Endothelial cell of umbilical vein (primary cell): ENCODE data around the gene SOX13. TPM values are rescaled to one million over a fixed set of nuclear protein-coding genes. Genes with fewer than 3 reads are reported as not detected.

Experiments used
- BruUV-seq: library from RNA; stranded (reverse); fragments of 400-500 nt; replicated peaks from 2 replicates; lab custom pipeline; 2021; lab: Mats Ljungman, UMichigan
- CTCF ChIA-PET: fragments of 300-600, 350-600 bp; sonication (Branson Sonifier 250); formaldehyde crosslinking; loops from one replicate; lab custom pipeline; 2021; ENCODE audit warnings: antibody characterized with exemption, inconsistent platforms; lab: Charles Lee
- POLR2A ChIA-PET: fragments of 300-600, 350-600 bp; sonication (Branson Sonifier 250); formaldehyde crosslinking; loops from one replicate; lab custom pipeline; 2021; ENCODE audit warnings: antibody characterized with exemption, inconsistent platforms; lab: Charles Lee
- DNase-seq: peaks from one replicate; pipeline ENCODE4 v3.0.0-alpha.2; 2011; ENCODE audit warnings: low read depth, low spot score
- FAIRE-seq: peaks from 2 replicates; lab custom pipeline; 2011; peaks lifted over from hg19 to GRCh38; lab: Jason Lieb, UNC
- H2AFZ ChIP-seq: 2 replicates; pipeline ENCODE4 v1.6.0; 2012; ENCODE audit warnings: low read depth, low read length, control low read depth, inconsistent platforms
- H3K27ac ChIP-seq: 2 replicates; pipeline ENCODE4 v1.5.1; 2011; ENCODE audit warnings: low read depth, mild to moderate bottlenecking, control low read depth, low read length, moderate library complexity; ENCODE audit not compliant: insufficient read depth
- H3K27me3 ChIP-seq, 2 experiments: 2 replicates each; pipeline versions ENCODE4 v1.6.0 to v1.6.1; 2011; ENCODE audit warnings: low read length in 2 of 2, mixed read lengths in 1 of 2; ENCODE audit not compliant: control insufficient read depth in 2 of 2, insufficient read depth in 2 of 2
- H3K36me3 ChIP-seq, 2 experiments: 2 replicates in 1 of 2; 3 replicates in 1 of 2; pipeline ENCODE4 v1.5.1; 2011; ENCODE audit warnings: low read length in 2 of 2, mild to moderate bottlenecking in 1 of 2, moderate library complexity in 1 of 2; ENCODE audit not compliant: control insufficient read depth in 2 of 2, insufficient read depth in 2 of 2; ENCODE audit errors: extremely low read depth in 1 of 2
- H3K4me1 ChIP-seq: 3 replicates; pipeline ENCODE4 v1.5.1; 2011; ENCODE audit warnings: mild to moderate bottlenecking, low read length; ENCODE audit not compliant: control insufficient read depth, insufficient read depth; ENCODE audit errors: extremely low read depth
- H3K4me2 ChIP-seq: 2 replicates; pipeline ENCODE4 v1.6.1; 2011; ENCODE audit warnings: low read length, control low read depth, mixed read lengths; ENCODE audit not compliant: insufficient read depth
- H3K4me3 ChIP-seq, 3 experiments: fragments of 200-600 bp in 1 of 3; sonication (generic), shearing (Covaris generic) in 1 of 3; replicated peaks in 1 of 3; 2 replicates each; pipeline ENCODE4 v1.5.1; 2011 to 2016; ENCODE audit warnings: control low read depth in 3 of 3, low read length in 3 of 3, mild to moderate bottlenecking in 2 of 3, inconsistent platforms in 1 of 3, low read depth in 1 of 3, moderate library complexity in 1 of 3; ENCODE audit not compliant: insufficient read depth in 1 of 3
- H3K79me2 ChIP-seq: 2 replicates; pipeline ENCODE4 v1.6.0; 2012; ENCODE audit warnings: low read length, inconsistent platforms; ENCODE audit not compliant: control insufficient read depth, insufficient read depth
- H3K9ac ChIP-seq: replicated peaks from 2 replicates; pipeline ENCODE3; 2011; ENCODE audit warnings: low read length, control low read depth; ENCODE audit not compliant: insufficient read depth; ENCODE audit errors: extremely low read depth
- H3K9me1 ChIP-seq: replicated peaks from 3 replicates; pipeline ENCODE4 v1.6.0; 2011; ENCODE audit warnings: mild to moderate bottlenecking, low read length; ENCODE audit not compliant: control insufficient read depth, insufficient read depth; ENCODE audit errors: extremely low read depth
- H3K9me3 ChIP-seq: replicated peaks from 2 replicates; pipeline ENCODE4 v1.5.1; 2012; ENCODE audit warnings: low read length, inconsistent platforms; ENCODE audit not compliant: control insufficient read depth, insufficient read depth
- H4K20me1 ChIP-seq: replicated peaks from 2 replicates; pipeline ENCODE3; 2011; ENCODE audit warnings: mild to moderate bottlenecking, low read length; ENCODE audit not compliant: control insufficient read depth, insufficient read depth; ENCODE audit errors: extremely low read depth
- CTCF ChIP-seq, 2 donors: IDR thresholded peaks; 1 replicate in 1 of 2; 2 replicates in 1 of 2; pipeline ENCODE4 v1.5.1; 2011; ENCODE audit warnings: low read length in 2 of 2, mild to moderate bottlenecking in 2 of 2, moderate library complexity in 2 of 2, control low read depth in 1 of 2, inconsistent platforms in 1 of 2, low read depth in 1 of 2; ENCODE audit not compliant: insufficient read depth in 1 of 2; ENCODE audit errors: extremely low read depth in 1 of 2
- EZH2 ChIP-seq: IDR thresholded peaks from 2 replicates; pipeline ENCODE4 v1.6.1; 2012; ENCODE audit warnings: borderline replicate concordance, low read depth, mild to moderate bottlenecking, moderate library complexity, low read length, inconsistent platforms; ENCODE audit not compliant: severe bottlenecking
- MAX ChIP-seq: IDR thresholded peaks from 2 replicates; pipeline ENCODE4 v1.6.1; 2011; ENCODE audit not compliant: insufficient read depth, insufficient read length
- dilution Hi-C: fragments of 300-500 bp; cut with MboI; formaldehyde crosslinking; loops from one replicate; pipeline ENCODE4 v1.15.0; 2019; ENCODE audit warnings: low sequenced_read_pairs; ENCODE audit not compliant: extremely low pct_ligation_motif_present
- intact Hi-C: fragments of 100-400 bp; cut with micrococcal nuclease; formaldehyde crosslinking; loops from one replicate; pipeline ENCODE4 v1.10.0; 2022
- polyA plus RNA-seq, 4 experiments: library from polyadenylated mRNA; depleted of rRNA in 3 of 4; stranded (reverse) in 3 of 4; unstranded in 1 of 4; fragments of >200 nt; gene quantifications; 2 replicates each; pipeline versions ENCODE4 v1.2.1 to v1.2.3, GENCODE V29; 2011 to 2012; ENCODE audit warnings: missing spikeins in 1 of 4
- total RNA-seq: library from RNA; stranded (reverse); gene quantifications from 2 replicates; pipeline ENCODE4 v1.2.3, GENCODE V29; 2021

SOX13 gene
- total and polyA plus RNA-seq, 2 donors (not counting 3 experiments of a cell fraction or from before 2014, with no cell fraction given) = 40.8 to 57.7 TPM

GRCh38 chr1:204074274-204075138 is 1.6 kb downstream of the SOX13 start:
- peaks cover 33% of the 10 kb centered on the region for H3K79me2 ChIP-seq
- peak overlapping the region; percentile 42 to 73 (median 66) for H3K4me3 ChIP-seq
- peak overlapping the region; percentile 49 for H3K27ac ChIP-seq
- H3K36me3 ChIP-seq = no peaks in the 10 kb centered on the region
- FAIRE-seq = peak; percentile 88
- intact Hi-C loops = loop anchor here (1.0 to 5.0 kb wide), 6 partner anchors 14 to 447 kb away; partner anchors contain the start of gene ATP2B4
- peak overlapping the region; percentile 71 for H3K9ac ChIP-seq
- dilution Hi-C loops = no loop called here
- H3K4me1 ChIP-seq = peaks cover 21% of the 10 kb centered on the region
- peak in 1 of 2 donors; percentile 3 for TF ChIP-seq CTCF (IDR thresholded peaks at IDR 0.05; ENCODE audit: extremely low read depth in 1 of 2, insufficient read depth in 1 of 2, low read depth in 1 of 2, low read length in 2 of 2)
- TF ChIP-seq MAX = peak; percentile 17
- no peak for TF ChIP-seq EZH2
- H3K4me2 ChIP-seq = peak overlapping the region; percentile 74
- no peaks in the 10 kb centered on the region for H3K27me3 ChIP-seq
- H4K20me1 ChIP-seq = no peaks in the 10 kb centered on the region
- ChIA-PET POLR2A (interaction anchor here (0.6 to 0.9 kb wide), 3 partner anchors 30 to 215 kb away, joined by 3 to 6 read pairs (median 3); no protein-coding TSS in a partner anchor), CTCF (interaction anchor here (1.0 to 7.2 kb wide), 8 partner anchors 10 to 204 kb away, joined by 3 to 83 read pairs (median 4); no protein-coding TSS in a partner anchor)
- no TSS peak for BruUV-seq
- H3K9me1 ChIP-seq = no peaks in the 10 kb centered on the region
- no peaks in the 10 kb centered on the region for H3K9me3 ChIP-seq
- peak overlapping the region; percentile 52 for H2AFZ ChIP-seq
- DNase-seq = peak; percentile 80
